Hepatocyte (in vitro differentiated cells): ENCODE data around the gene AVPR2. TPM values are rescaled to one million over a fixed set of nuclear protein-coding genes. Genes with fewer than 3 reads are reported as not detected.

ENCODE experiments used
- DNase-seq: peaks from one replicate; pipeline ENCODE4 v3.0.0-alpha.2; 2016; ENCODE audit warnings: low spot score
- H2AFZ ChIP-seq: fragments of 200-600 bp; sonication (generic); 2 replicates; pipeline ENCODE4 v1.6.0; 2016; ENCODE audit warnings: antibody characterized with exemption, mild to moderate bottlenecking
- H3K27ac ChIP-seq: fragments of 200-600 bp; sonication (generic); 2 replicates; pipeline ENCODE4 v1.5.1; 2016; ENCODE audit warnings: mild to moderate bottlenecking
- H3K27me3 ChIP-seq: fragments of 200-600 bp; sonication (generic); 2 replicates; pipeline ENCODE4 v1.6.1; 2016
- H3K36me3 ChIP-seq: fragments of 200-600 bp; sonication (generic); replicated peaks from 2 replicates; pipeline ENCODE4 v1.5.1; 2016; ENCODE audit warnings: low read depth; ENCODE audit not compliant: insufficient read depth
- H3K4me1 ChIP-seq: fragments of 200-600 bp; sonication (generic); 2 replicates; pipeline ENCODE4 v1.5.1; 2016; ENCODE audit warnings: mild to moderate bottlenecking, moderate library complexity; ENCODE audit not compliant: insufficient read depth
- H3K4me2 ChIP-seq: fragments of 200-600 bp; sonication (generic); 2 replicates; pipeline ENCODE4 v1.6.0; 2016
- H3K4me3 ChIP-seq: fragments of 200-600 bp; sonication (generic); 2 replicates; pipeline ENCODE4 v1.5.1; 2016; ENCODE audit warnings: mild to moderate bottlenecking
- H3K79me2 ChIP-seq: fragments of 200-600 bp; sonication (generic); 2 replicates; pipeline ENCODE4 v1.6.0; 2017; ENCODE audit warnings: mild to moderate bottlenecking
- H3K9me2 ChIP-seq: fragments of 200-600 bp; sonication (generic); replicated peaks from 2 replicates; pipeline ENCODE4 v1.6.0; 2017; ENCODE audit warnings: mild to moderate bottlenecking; ENCODE audit not compliant: insufficient read depth
- H3K9me3 ChIP-seq: fragments of 200-600 bp; sonication (generic); 2 replicates; pipeline ENCODE4 v1.5.1; 2016; ENCODE audit warnings: low read depth, mild to moderate bottlenecking
- H4K20me1 ChIP-seq: fragments of 200-600 bp; sonication (generic); 2 replicates; pipeline ENCODE4 v1.6.0; 2016; ENCODE audit warnings: mild to moderate bottlenecking; ENCODE audit not compliant: insufficient read depth, poor library complexity, severe bottlenecking
- CTCF ChIP-seq: fragments of 200-600 bp; sonication (generic); IDR thresholded peaks from 2 replicates; pipeline ENCODE4 v1.5.1; 2016; ENCODE audit warnings: antibody characterized with exemption, mild to moderate bottlenecking; ENCODE audit not compliant: poor library complexity
- EZH2 ChIP-seq: fragments of 200-600 bp; sonication (generic); IDR thresholded peaks from 2 replicates; pipeline ENCODE4 v1.6.1; 2016; ENCODE audit warnings: antibody characterized with exemption, mild to moderate bottlenecking, borderline replicate concordance
- EZH2phosphoT487 ChIP-seq: fragments of 200-600 bp; sonication (generic); IDR thresholded peaks from one replicate; pipeline ENCODE4 v1.6.1; 2018; ENCODE audit warnings: antibody characterized with exemption, mild to moderate bottlenecking, low read depth, moderate library complexity; ENCODE audit not compliant: unreplicated experiment, severe bottlenecking
- WGBS: methylation state at CpG from one replicate; pipeline ENCODE4 v1.1.6; 2016; ENCODE audit warnings: low lambda C conversion rate; ENCODE audit errors: missing lambda C conversion rate; 5-methylcytosine and 5-hydroxymethylcytosine counted together
- polyA plus RNA-seq: library from polyadenylated mRNA; unstranded; fragments of >200 nt; fragmentation: Nextera tagmentation; extraction: Ambion mirVana; gene quantifications from 2 replicates; pipeline ENCODE4 v1.2.1, GENCODE V29; 2016
- total RNA-seq: library from RNA; depleted of rRNA; stranded (reverse); fragments of >200 nt; gene quantifications from 2 replicates; pipeline ENCODE4 v1.2.3, GENCODE V29; 2014

Gene AVPR2
- total and polyA plus RNA-seq, 2 experiments from 2014 or later = not detected

GRCh38 chrX:153861151-153861550 is 43.3 kb upstream of the AVPR2 start:
- H3K4me2 ChIP-seq = no peak overlapping the region
- H3K36me3 ChIP-seq = no peaks in the 10 kb centered on the region
- H2AFZ ChIP-seq = no peak overlapping the region
- H4K20me1 ChIP-seq = no peaks in the 10 kb centered on the region
- H3K4me1 ChIP-seq = no peaks in the 10 kb centered on the region
- 83% methylated on average over 10 of the region's 10 CpGs for WGBS
- TF ChIP-seq EZH2phosphoT487 (no peak), EZH2 (no peak), CTCF (no peak)
- no peaks in the 10 kb centered on the region for H3K79me2 ChIP-seq
- H3K4me3 ChIP-seq = no peak overlapping the region
- DNase-seq = no peak
- H3K9me2 ChIP-seq = no peaks in the 10 kb centered on the region
- H3K27me3 ChIP-seq = no peaks in the 10 kb centered on the region
- no peak overlapping the region for H3K27ac ChIP-seq
- H3K9me3 ChIP-seq = no peaks in the 10 kb centered on the region

DNA sequence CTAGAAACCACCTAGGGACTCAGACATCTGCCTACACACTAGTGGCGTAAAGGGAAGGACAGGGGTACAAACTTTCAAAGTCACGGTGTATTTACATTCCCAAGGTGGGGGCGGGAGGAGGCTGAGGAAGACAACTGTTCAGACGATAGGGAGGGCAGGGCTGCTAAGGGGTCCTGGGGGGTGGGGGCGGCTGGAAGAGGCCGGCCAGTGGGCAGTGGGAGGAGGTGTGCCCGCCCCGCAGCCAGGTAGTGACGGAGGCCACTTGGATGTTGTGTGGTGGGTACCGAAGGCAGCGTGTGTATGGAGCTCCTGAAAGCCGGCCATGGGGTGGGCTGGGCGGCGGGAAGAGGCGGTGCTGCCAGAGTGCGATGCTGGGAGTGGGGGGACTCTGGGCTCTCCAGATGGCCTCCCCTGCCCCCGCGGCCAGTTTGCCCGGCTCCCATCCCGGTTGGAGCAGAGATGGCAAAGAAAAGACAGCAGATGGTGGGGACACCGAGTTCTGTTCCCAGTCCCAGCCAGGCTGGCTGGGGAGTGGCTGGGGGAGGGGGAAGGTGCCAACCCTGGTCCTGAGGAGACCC is 42.7 kb upstream of the AVPR2 start:
- Histone ChIP-seq H3K27me3 (no peaks in the 10 kb centered on the region), H3K36me3 (no peaks in the 10 kb centered on the region), H4K20me1 (no peaks in the 10 kb centered on the region), H3K27ac (no peak overlapping the region), H3K4me1 (no peaks in the 10 kb centered on the region), H3K9me2 (no peaks in the 10 kb centered on the region), H3K9me3 (no peaks in the 10 kb centered on the region), H2AFZ (no peak overlapping the region), H3K4me2 (no peak overlapping the region), H3K4me3 (no peak overlapping the region), H3K79me2 (no peaks in the 10 kb centered on the region)
- no peak for DNase-seq
- TF ChIP-seq CTCF = no peak
- no peak for TF ChIP-seq EZH2phosphoT487
- no peak for TF ChIP-seq EZH2
- 90% methylated on average over 11 of the region's 21 CpGs for WGBS

GRCh38 chrX:153862369-153863250 is 41.9 kb upstream of the AVPR2 start:
- Histone ChIP-seq H3K4me2 (no peak overlapping the region), H3K9me3 (no peaks in the 10 kb centered on the region), H3K4me3 (no peak overlapping the region), H2AFZ (no peak overlapping the region), H3K36me3 (no peaks in the 10 kb centered on the region), H3K27ac (no peak overlapping the region), H3K27me3 (no peaks in the 10 kb centered on the region), H3K9me2 (no peaks in the 10 kb centered on the region), H4K20me1 (no peaks in the 10 kb centered on the region), H3K79me2 (no peaks in the 10 kb centered on the region), H3K4me1 (no peaks in the 10 kb centered on the region)
- no peak for DNase-seq
- WGBS = 76% methylated on average over 21 of the region's 22 CpGs
- TF ChIP-seq EZH2phosphoT487 = no peak
- TF ChIP-seq EZH2 = no peak
- TF ChIP-seq CTCF = no peak
